SU-DHL-6 (cell line): ENCODE measurements around the gene CHMP6.

Experiments used
- H2AFZ ChIP-seq: fragments of 200-600 bp; sonication (generic); 2 replicates; pipeline ENCODE4 v1.6.1; 2014; ENCODE audit warnings: low read depth, mild to moderate bottlenecking, moderate library complexity, mixed read lengths, antibody characterized with exemption, low read length; ENCODE audit not compliant: severe bottlenecking
- H3F3A ChIP-seq: fragments of 200-600 bp; shearing (Covaris generic); 2 replicates; pipeline ENCODE4 v1.6.0; 2016; ENCODE audit warnings: antibody characterized with exemption, mild to moderate bottlenecking; ENCODE audit not compliant: insufficient read depth
- H3K27ac ChIP-seq: fragments of 200-600 bp; sonication (generic); 2 replicates; pipeline ENCODE4 v1.5.1; 2016; ENCODE audit warnings: low read depth, mild to moderate bottlenecking, low read length, moderate library complexity, mixed read lengths
- H3K27me3 ChIP-seq: fragments of 200-600 bp; sonication (generic), shearing (Covaris generic); 2 replicates; pipeline ENCODE4 v1.6.0; 2014; ENCODE audit warnings: mild to moderate bottlenecking, low read length
- H3K36me3 ChIP-seq: fragments of 200-600 bp; sonication (generic); 2 replicates; pipeline ENCODE4 v1.6.1; 2014; ENCODE audit warnings: mild to moderate bottlenecking, low read length, mixed read lengths
- H3K4me2 ChIP-seq: fragments of 300-600, 200-600 bp; shearing (Covaris generic), sonication (generic); 2 replicates; pipeline ENCODE4 v1.6.0; 2014; ENCODE audit warnings: low read length, low read depth, mild to moderate bottlenecking; ENCODE audit not compliant: poor library complexity, severe bottlenecking
- H3K4me3 ChIP-seq: fragments of 200-600 bp; sonication (generic); 2 replicates; pipeline ENCODE4 v1.5.1; 2014; ENCODE audit warnings: antibody characterized with exemption, low read length, mild to moderate bottlenecking, mixed read lengths; ENCODE audit not compliant: insufficient read depth, poor library complexity, severe bottlenecking
- H3K79me2 ChIP-seq: fragments of 200-600 bp; sonication (generic); 2 replicates; pipeline ENCODE4 v1.6.1; 2014; ENCODE audit warnings: mild to moderate bottlenecking, low read length, moderate library complexity; ENCODE audit not compliant: insufficient read depth
- H3K9ac ChIP-seq: fragments of 200-600 bp; sonication (generic); 2 replicates; pipeline ENCODE4 v1.7.0; 2014; ENCODE audit warnings: mild to moderate bottlenecking, low read length
- H3K9me2 ChIP-seq: fragments of 200-600 bp; sonication (generic); replicated peaks from 2 replicates; pipeline ENCODE4 v1.6.1; 2014; ENCODE audit warnings: low read length; ENCODE audit not compliant: insufficient read depth
- H3K9me3 ChIP-seq: fragments of 200-600 bp; sonication (generic); 2 replicates; pipeline ENCODE4 v1.6.1; 2014; ENCODE audit warnings: low read length, mixed read lengths; ENCODE audit not compliant: insufficient read depth
- H4K20me1 ChIP-seq: fragments of 200-600 bp; sonication (generic); 2 replicates; pipeline ENCODE4 v1.6.1; 2014; ENCODE audit warnings: low read depth, mild to moderate bottlenecking, antibody characterized with exemption, low read length, moderate library complexity, mixed read lengths
- EZH2phosphoT487 ChIP-seq: fragments of 200-600 bp; sonication (generic), shearing (Covaris generic); conservative IDR thresholded peaks from 2 replicates; pipeline ENCODE4 v1.6.1; 2018; ENCODE audit warnings: mild to moderate bottlenecking, antibody characterized with exemption, low read length, moderate library complexity, mixed read lengths
- TF ChIP-seq, protein P1 (sequence below): fragments of 200-600 bp; sonication (generic); IDR thresholded peaks from one replicate; pipeline ENCODE4 v1.5.1; 2017; ENCODE audit warnings: antibody characterized with exemption, mild to moderate bottlenecking, low read length, moderate library complexity; ENCODE audit not compliant: insufficient read depth, poor library complexity, severe bottlenecking

Gene CHMP6

DNA sequence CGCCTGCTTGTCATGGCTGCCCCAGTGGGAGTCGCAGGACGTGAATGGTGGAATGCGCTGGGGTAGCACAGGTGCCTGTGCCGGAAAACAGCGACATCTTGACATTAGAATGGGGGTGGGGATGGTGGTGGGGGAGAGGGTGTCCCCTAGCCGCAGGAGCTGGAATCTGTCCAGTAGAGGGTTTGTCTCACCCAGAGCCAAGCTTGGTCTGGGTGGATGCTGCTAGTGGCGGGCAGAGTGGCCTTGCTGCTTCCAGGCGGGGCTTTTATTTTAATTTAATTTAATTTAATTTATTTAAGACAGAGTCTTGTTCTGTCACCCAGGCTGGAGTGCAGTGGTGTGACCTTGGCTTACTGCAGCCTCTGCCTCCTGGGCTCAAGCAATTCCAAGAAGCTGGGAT is 51.0 kb downstream of the CHMP6 start:
- no peaks in the 10 kb centered on the region for H3K9me2 ChIP-seq
- no peak overlapping the region for H2AFZ ChIP-seq
- no peaks in the 10 kb centered on the region for H3F3A ChIP-seq
- TF ChIP-seq, protein P1, sequence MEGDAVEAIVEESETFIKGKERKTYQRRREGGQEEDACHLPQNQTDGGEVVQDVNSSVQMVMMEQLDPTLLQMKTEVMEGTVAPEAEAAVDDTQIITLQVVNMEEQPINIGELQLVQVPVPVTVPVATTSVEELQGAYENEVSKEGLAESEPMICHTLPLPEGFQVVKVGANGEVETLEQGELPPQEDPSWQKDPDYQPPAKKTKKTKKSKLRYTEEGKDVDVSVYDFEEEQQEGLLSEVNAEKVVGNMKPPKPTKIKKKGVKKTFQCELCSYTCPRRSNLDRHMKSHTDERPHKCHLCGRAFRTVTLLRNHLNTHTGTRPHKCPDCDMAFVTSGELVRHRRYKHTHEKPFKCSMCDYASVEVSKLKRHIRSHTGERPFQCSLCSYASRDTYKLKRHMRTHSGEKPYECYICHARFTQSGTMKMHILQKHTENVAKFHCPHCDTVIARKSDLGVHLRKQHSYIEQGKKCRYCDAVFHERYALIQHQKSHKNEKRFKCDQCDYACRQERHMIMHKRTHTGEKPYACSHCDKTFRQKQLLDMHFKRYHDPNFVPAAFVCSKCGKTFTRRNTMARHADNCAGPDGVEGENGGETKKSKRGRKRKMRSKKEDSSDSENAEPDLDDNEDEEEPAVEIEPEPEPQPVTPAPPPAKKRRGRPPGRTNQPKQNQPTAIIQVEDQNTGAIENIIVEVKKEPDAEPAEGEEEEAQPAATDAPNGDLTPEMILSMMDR = no peak
- TF ChIP-seq EZH2phosphoT487 = no peak
- no peak overlapping the region for H3K9ac ChIP-seq
- no peaks in the 10 kb centered on the region for H3K36me3 ChIP-seq
- H3K27ac ChIP-seq = no peak overlapping the region
- no peak overlapping the region for H3K4me2 ChIP-seq
- no peaks in the 10 kb centered on the region for H3K79me2 ChIP-seq
- no peaks in the 10 kb centered on the region for H3K9me3 ChIP-seq
- H3K27me3 ChIP-seq = no peaks in the 10 kb centered on the region
- no peak overlapping the region for H3K4me3 ChIP-seq
- H4K20me1 ChIP-seq = no peaks in the 10 kb centered on the region

DNA sequence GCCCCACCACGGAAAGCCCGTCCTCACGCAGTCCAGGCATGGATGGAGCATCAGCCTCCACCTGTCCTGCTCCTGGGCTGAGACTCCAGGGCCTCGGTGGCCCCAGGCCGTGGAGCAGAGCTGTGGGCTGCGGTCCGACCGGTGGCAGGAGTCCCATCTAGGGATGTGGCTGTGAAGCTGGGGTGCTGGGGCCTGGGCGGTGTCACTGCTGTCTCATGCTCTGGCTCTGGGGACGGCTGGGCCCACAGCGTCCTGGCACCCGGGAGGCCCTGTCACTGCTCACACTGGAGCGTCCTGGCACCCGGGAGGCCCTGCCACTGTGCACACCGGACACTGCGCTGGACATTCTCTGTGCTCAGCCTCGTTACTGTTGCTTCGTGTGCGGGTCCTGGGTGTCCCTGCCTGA is 51.7 kb downstream of the CHMP6 start:
- no peak overlapping the region for H2AFZ ChIP-seq
- no peaks in the 10 kb centered on the region for H3F3A ChIP-seq
- H4K20me1 ChIP-seq = no peaks in the 10 kb centered on the region
- no peak overlapping the region for H3K9ac ChIP-seq
- no peaks in the 10 kb centered on the region for H3K9me2 ChIP-seq
- no peak overlapping the region for H3K4me2 ChIP-seq
- no peak for TF ChIP-seq EZH2phosphoT487
- TF ChIP-seq, protein P1 = no peak
- H3K27ac ChIP-seq = no peak overlapping the region
- H3K36me3 ChIP-seq = no peaks in the 10 kb centered on the region
- no peaks in the 10 kb centered on the region for H3K79me2 ChIP-seq
- no peaks in the 10 kb centered on the region for H3K27me3 ChIP-seq
- H3K9me3 ChIP-seq = no peaks in the 10 kb centered on the region
- no peak overlapping the region for H3K4me3 ChIP-seq

DNA sequence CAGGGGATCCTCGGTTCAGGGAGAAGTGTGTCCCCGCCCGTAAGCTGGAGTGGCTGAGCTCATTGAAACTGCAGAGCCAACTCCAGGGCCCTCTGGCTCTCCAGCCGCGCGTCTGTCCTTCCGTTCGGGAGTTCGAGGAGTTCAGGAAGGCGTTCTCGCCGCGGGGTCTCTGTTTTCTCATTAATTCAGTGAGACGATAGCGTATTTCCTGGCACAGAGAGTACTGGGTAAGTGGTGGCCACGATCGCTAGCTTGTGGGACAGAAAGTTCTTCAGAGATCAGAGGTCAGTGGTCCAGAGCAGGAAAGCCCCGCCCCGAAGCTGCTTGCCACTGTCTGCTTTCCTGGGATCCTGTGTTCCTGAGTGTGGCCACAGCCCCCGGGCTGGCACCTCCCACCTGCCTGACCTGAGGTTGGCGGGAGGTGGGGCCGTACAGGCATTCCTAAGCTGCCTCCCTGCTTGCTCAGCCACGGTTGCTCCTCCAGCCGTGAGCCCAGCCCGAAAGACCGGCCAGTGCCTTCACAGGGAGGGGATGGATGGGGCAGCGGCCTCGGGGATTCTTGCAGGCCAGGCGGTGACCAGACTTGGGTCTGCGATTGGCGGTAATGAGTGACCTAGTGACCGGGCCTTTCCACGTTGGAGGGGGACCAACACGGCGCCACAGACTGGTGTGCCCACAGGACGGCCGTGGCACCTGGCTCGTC is 52.2 kb downstream of the CHMP6 start:
- H3K9me3 ChIP-seq = no peaks in the 10 kb centered on the region
- H3K36me3 ChIP-seq = no peaks in the 10 kb centered on the region
- H3K27me3 ChIP-seq = no peaks in the 10 kb centered on the region
- no peak overlapping the region for H3K9ac ChIP-seq
- no peaks in the 10 kb centered on the region for H3K79me2 ChIP-seq
- H4K20me1 ChIP-seq = no peaks in the 10 kb centered on the region
- H3F3A ChIP-seq = no peaks in the 10 kb centered on the region
- no peak overlapping the region for H3K27ac ChIP-seq
- no peak overlapping the region for H3K4me2 ChIP-seq
- no peaks in the 10 kb centered on the region for H3K9me2 ChIP-seq
- H2AFZ ChIP-seq = no peak overlapping the region
- TF ChIP-seq EZH2phosphoT487 = no peak
- TF ChIP-seq, protein P1 = no peak
- no peak overlapping the region for H3K4me3 ChIP-seq
